Coronary artery (tissue), 2 donors: Measurements from ENCODE around the gene AMPH.

Source experiments
- DNase-seq: peaks from one replicate; pipeline ENCODE4 v3.0.0-alpha.2; 2017; ENCODE audit warnings: low spot score
- H3K27ac ChIP-seq, 2 donors: fragments of 200-600 bp; sonication (generic); one replicate each; pipeline ENCODE4 v1.5.1; 2016 to 2019
- H3K4me3 ChIP-seq: fragments of 200-600 bp; sonication (generic); 2 replicates; pipeline ENCODE4 v1.5.1; 2016; ENCODE audit warnings: mild to moderate bottlenecking, moderate library complexity
- CTCF ChIP-seq: fragments of 200-600 bp; sonication (generic); IDR thresholded peaks from one replicate; pipeline ENCODE4 v1.5.1; 2019; ENCODE audit warnings: antibody characterized with exemption

AMPH gene

GRCh38 chr7:38673795-38674194, 42.6 kb upstream of the AMPH start:
- DNase-seq, result no peak
- H3K27ac ChIP-seq, result peak overlapping the region in 1 of 2 donors; percentile 41

DNA sequence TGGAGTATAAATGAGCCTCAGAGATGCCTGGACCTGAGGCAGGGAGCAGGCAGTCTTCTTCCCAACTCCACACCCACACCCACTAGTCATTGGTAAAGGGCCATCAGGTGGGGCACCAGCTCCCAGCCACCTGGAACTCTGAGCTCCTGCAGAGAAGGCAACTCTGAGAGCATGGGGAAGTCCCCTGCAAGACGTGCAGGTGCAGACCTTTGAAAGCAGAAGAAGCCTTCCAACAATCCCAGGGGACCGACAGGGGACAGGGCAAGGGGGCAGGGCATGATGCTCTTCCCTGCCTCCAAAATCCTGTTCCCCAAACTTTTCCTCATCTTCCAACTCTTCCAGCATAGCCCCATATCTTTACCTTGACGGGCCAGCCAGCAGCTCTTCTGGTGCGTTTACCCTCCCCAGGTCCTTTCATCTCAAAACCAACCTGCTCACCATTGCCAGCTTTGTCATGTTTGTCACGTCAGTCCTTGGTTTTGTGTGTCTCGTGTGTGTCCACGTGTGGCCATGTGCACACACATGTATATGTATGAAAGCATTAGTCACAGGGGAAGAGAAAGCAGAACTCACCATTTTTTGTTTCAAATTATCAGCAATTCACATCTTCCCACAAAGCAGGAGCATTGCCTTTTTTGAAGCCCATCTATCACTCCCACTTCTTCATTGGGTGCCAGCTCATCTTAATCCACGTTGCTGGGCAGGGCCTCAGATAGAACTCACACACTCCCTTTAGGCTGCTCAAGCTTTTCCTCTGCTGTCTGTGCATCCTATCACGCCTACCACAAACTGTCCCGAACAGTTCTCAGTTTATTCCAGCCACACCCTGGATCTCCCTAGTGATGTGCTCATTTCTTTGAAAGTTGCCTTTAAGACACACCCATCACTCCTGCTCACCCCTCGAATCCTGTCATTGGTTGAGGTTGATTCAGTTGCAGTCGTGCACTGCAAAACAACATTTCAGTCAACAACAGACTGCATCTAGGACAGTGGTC, 41.0 kb upstream of the AMPH start:
- Histone ChIP-seq H3K27ac (no peak overlapping the region), H3K4me3 (no peak overlapping the region)
- no peak for TF ChIP-seq CTCF
- DNase-seq, result no peak

More at GRCh38 chr7:38673795-38674194, 42.6 kb upstream of the AMPH start:
- no peak for TF ChIP-seq CTCF
- H3K4me3 ChIP-seq, result no peak overlapping the region

- no peak overlapping the region for H3K27ac ChIP-seq
- no peak for TF ChIP-seq CTCF
- DNase-seq, result no peak
- no peak overlapping the region for H3K4me3 ChIP-seq
Measured at GRCh38 chr7:38669965-38670520, 38.9 kb upstream of the AMPH start.

DNA sequence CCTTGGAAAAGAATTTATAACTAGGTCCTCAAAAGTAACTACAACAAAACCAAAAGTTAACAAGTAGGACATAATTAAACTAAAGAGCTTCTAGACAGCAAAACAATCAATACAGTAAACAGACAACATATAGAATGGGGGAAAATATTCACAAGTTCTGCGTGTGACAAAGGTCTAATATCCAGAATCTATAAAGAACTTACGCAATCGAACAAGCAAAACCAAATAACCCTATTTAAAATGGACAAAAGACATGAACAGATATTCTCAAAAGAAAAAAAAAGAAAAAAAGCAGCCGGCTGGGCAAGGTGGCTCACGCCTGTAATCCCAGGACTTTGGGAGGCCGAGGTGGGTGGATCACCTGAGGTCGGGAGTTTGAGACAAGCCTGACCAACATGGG, 33.8 kb upstream of the AMPH start:
- TF ChIP-seq CTCF, result no peak
- no peak for DNase-seq
- Histone ChIP-seq H3K4me3 (no peak overlapping the region), H3K27ac (no peak overlapping the region)

GRCh38 chr7:38660427-38661099, 29.4 kb upstream of the AMPH start:
- no peak overlapping the region for H3K4me3 ChIP-seq
- H3K27ac ChIP-seq, result no peak overlapping the region
- no peak for DNase-seq
- TF ChIP-seq CTCF, result no peak

GRCh38 chr7:38659931-38660330, 28.8 kb upstream of the AMPH start:
- no peak for TF ChIP-seq CTCF
- Histone ChIP-seq H3K4me3 (no peak overlapping the region), H3K27ac (no peak overlapping the region)
- no peak for DNase-seq
